Activated CD8-positive, alpha-beta memory T cell treated with anti-CD3 and anti-CD28 coated beads for 1 hour (primary cell): ENCODE measurements around the gene AHNAK2.
"Not testable (repeated sequence)": the region's sequence is repeated elsewhere in the genome, so short reads cannot be mapped to it uniquely, and the experiment has no call there.

Experiments
- DNase-seq, 2 donors: peaks; one replicate each; pipeline ENCODE4 v3.0.0-alpha.2; 2020; ENCODE audit warnings: low read depth in 1 of 2; ENCODE audit errors: extremely low read depth in 1 of 2

The AHNAK2 gene

GRCh38 chr14:104954746-104955395 lies 23.3 kb downstream of the AHNAK2 start:
- no peak for DNase-seq

DNA sequence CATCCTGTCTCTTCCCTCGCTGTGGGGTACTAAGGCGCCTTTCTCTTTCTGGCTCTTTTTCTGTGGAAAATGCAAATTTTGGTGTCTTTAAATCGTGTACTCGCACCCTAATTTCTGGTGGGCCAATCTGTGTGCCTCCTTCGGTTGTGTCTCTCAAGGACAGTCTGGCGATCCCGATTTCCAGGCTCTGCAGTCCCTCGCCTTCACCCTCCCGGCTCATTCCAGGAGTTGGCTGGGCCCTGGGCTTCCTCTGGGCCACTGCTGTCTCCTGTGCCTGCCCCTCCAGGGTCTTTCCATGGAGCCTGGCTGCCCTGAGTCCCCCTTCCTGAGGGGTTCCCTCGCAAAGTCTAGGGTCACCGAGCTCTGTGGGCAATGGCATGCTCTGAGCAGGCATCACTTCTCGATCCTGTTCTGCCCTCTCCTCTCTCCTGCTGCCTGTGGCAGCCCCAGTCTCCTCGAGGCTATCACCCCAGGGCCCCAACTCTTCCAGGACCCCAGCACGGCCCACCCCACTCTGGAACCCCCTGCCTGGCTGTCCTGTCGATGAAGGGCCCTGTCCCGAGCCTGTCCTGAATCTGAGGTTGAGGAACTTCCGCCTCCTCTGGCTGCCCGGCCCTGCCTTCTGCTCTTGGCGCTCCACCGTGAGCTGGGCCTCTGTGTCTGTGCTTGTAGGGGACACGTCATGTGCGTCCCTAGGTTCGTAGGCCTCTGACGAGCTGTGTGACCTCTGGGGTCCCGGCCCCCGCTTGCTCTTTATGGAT lies 24.1 kb downstream of the AHNAK2 start:
- DNase-seq = no peak

- no peak for DNase-seq
Measured at GRCh38 chr14:104953097-104953496, 25.1 kb downstream of the AHNAK2 start.

DNA sequence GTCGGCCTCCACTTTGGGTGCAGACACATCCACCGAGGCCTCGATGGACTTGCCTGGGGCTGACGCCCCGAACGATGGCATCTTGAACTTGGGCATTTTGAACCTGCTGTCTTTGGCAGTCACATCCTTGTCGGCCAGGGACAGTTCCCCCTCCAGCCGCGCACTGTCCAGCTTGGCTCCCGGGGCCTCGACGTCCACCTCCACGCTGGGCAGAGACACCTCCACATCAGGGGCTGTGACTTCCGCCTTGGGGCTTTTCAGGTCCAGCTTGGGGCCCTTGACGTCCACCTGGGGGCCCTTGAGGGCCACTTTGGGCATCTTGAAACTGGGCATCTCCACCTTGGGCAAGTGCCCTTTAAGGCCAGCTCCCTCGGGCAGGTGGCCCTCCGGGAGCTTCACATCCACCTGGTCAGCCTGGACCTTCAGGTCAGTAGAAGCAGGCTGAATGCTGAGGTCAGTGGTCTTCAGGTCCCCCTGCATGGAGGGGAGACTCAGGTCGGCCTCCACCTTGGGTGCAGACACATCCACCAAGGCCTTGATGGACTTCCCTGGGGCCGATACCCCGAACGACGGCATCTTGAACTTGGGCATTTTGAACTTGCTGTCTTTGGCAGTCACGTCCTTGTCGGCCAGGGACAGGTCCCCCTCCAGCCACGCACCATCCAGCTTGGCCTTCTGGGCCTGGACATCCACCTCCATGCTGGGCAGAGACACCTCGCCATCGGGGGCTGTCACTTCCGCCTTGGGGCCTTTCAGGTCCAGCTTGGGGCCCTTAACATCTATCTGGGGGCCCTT lies 26.1 kb downstream of the AHNAK2 start:
- DNase-seq = not testable (repeated sequence)

- not testable (repeated sequence) for DNase-seq
Measured at GRCh38 chr14:104950701-104951100, 27.5 kb downstream of the AHNAK2 start.

DNA sequence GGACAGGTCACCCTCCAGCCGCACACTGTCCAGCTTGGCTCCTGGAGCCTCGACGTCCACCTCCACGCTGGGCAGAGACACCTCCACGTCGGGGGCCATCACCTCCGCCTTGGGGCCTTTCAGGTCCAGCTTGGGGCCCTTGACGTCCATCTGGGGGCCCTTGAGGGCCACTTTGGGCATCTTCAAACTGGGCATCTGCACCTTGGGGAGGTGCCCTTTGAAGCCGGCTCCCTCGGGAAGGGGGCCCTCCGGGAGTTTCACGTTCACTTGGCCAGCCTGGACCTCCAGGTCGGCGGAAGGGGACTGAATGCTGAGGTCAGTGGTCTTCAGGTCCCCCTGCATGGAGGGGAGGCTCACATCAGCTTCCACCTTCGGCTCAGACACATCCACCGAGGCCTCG lies 28.2 kb downstream of the AHNAK2 start:
- no peak for DNase-seq

DNA sequence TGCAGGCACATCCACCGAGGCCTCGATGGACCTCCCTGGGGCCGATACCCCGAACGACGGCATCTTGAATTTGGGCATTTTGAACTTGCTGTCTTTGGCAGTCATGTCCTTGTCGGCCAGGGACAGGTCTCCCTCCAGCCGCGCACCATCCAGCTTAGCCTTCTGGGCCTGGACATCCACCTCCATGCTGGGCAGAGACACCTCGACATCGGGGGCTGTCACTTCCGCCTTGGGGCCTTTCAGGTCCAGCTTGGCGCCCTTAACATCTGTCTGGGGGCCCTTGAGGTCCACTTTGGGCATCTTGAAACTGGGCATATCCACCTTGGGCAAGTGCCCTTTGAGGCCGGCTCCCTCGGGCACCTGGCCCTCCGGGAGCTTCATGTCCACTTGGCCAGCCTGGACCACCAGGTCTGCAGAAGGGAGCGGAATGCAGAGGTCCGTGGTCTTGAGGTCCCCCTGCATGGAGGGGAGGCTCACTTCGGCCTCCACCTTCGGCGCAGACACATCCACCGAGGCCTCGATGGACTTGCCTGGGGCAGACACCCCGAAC lies 28.7 kb downstream of the AHNAK2 start:
- not testable (repeated sequence) for DNase-seq

DNA sequence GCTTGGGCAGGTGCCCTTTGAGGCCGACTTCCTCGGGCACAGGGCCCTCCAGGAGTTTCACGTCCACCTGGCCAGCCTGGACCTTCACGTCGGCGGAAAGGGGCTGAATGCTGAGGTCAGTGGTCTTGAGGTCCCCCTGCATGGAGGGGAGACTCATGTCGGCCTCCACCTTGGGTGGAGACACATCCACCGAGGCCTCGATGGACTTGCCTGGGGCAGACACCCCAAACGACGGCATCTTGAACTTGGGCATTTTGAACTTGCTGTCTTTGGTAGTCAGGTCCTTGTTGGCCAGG lies 29.5 kb downstream of the AHNAK2 start:
- DNase-seq = no peak

DNA sequence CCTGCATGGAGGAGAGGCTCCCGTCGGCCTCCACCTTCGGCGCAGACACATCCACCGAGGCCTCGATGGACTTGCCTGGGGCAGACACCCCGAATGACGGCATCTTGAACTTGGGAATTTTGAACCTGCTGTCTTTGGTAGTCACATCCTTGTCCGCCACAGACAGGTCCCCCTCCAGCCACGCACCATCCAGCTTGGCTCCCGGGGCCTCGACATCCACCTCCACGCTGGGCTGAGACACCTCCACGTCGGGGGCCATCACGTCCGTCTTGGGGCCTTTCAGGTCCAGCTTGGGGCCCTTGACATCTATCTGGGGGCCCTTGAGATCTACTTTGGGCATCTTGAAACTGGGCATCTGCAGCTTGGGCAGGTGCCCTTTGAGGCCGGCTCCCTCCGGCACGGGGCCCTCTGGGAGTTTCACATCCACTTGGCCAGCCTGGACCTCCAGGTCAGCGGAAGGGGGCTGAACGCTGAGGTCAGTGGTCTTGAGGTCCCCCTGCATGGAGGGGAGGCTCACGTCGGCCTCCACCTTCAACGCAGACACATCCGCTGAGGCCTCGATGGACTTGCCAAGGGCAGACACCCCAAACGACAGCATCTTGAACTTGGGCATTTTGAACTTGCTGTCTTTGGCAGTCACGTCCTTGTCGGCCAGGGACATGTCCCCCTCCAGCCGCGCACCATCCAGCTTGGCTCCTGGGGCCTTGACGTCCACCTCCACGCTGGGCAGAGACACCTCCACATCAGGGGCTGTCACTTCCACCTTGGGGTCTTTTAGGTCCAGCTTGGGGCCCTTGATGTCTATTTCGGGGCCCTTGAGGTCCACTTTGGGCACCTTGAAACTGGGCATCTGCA lies 30.1 kb downstream of the AHNAK2 start:
- DNase-seq = not testable (repeated sequence)

DNA sequence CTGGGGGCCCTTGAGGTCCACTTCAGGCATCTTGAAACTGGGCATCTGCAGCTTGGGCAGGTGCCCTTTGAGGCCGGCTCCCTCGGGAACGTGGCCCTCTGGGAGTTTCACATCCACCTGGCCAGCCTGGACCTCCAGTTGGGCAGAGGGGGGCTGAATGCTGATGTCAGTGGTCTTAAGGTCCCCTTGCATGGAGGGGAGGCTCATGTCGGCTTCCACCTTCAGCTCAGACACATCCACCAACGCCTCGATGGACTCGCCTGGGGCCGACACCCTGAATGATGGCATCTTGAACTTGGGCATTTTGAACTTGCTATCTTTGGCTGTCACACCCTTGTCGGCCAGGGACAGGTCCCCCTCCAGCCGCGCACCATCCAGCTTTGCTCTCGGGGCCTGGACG lies 31.0 kb downstream of the AHNAK2 start:
- not testable (repeated sequence) for DNase-seq

DNA sequence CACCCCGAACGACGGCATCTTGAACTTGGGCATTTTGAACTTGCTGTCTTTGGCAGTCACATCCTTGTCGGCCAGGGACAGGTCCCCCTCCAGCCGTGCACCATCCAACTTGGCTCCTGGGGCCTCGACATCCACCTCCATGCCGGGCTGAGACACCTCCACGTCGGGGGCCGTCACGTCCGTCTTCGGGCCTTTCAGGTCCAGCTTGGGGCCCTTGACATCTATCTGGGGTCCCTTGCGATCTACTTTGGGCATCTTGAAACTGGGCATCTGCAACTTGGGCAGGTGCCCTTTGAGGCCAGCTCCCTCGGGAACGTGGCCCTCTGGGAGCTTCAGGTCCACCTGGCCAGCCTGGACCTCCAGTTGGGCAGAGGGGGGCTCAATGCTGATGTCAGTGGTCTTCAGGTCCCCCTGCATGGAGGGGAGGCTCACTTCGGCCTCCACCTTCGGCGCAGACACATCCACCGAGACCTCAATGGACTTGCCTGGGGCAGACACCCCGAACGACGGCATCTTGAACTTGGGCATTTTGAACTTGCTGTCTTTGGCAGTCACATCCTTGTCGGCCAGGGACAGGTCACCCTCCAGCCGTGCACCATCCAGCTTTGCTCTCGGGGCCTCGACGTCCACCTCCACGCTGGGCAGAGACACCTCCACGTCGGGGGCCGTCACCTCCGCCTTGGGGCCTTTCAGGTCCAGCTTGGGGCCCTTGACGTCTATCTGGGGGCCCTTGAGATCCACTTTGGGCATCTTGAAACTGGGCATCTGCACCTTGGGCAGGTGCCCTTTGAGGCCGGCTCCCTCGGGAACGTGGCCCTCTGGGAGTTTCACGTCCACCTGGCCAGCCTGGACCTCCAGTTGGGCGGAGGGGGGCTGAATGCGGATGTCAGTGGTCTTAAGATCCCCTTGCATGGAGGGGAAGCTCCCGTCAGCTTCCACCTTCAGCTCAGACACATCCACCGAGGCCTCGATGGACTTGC lies 31.9 kb downstream of the AHNAK2 start:
- not testable (repeated sequence) for DNase-seq

DNA sequence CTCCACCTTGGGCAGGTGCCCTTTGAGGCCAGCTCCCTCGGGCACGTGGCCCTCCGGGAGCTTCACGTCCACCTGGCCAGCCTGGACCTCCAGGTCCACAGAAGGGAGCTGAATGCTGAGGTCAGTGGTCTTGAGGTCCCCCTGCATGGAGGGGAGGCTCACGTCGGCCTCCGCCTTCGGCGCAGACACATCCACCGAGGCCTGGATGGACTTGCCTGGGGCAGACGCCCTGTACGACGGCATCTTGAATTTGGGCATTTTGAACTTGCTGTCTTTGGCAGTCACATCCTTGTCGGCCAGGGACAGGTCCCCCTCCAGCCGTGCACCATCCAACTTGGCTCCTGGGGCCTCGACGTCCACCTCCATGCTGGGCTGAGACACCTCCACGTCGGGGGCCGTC lies 32.9 kb downstream of the AHNAK2 start:
- DNase-seq = not testable (repeated sequence)

- not testable (repeated sequence) for DNase-seq
Measured at GRCh38 chr14:104944436-104945205, 33.6 kb downstream of the AHNAK2 start.

DNA sequence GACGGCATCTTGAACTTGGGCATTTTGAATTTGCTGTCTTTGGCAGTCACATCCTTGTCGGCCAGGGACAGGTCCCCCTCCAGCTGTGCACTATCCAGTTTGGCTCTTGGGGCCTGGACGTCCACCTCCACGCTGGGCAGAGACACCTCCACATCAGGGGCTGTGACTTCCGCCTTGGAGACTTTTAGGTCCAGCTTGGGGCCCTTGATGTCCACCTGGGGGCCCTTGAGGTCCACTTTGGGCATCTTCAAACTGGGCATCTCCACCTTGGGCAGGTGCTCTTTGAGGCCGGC lies 34.2 kb downstream of the AHNAK2 start:
- DNase-seq = not testable (repeated sequence)

GRCh38 chr14:104943216-104944015 lies 34.8 kb downstream of the AHNAK2 start:
- DNase-seq = not testable (repeated sequence)

DNA sequence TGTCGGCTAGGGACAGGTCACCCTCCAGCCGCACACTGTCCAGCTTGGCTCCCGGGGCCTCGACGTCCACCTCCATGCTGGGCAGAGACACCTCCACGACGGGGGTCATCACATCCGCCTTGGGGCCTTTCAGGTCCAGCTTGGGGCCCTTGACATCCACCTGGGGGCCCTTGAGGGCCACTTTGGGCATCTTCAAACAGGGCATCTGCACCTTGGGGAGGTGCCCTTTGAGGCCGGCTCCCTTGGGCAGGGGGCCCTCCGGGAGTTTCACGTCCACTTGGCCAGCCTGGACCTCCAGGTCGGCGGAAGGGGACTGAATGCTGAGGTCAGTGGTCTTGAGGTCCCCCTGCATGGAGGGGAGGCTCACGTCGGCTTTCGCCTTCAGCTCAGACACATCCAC lies 35.6 kb downstream of the AHNAK2 start:
- no peak for DNase-seq

GRCh38 chr14:104941508-104942365 lies 36.4 kb downstream of the AHNAK2 start:
- DNase-seq = no peak
